ENCODE results near the gene HNRNPUL1. TPM values are rescaled to one million over a fixed set of nuclear protein-coding genes. Genes with fewer than 3 reads are reported as not detected.

Gene HNRNPUL1
- total and polyA plus RNA-seq, 12 donors: 55.5 to 151 (median 106) TPM

- peaks cover 0 to 4% (median 0%) of the 10 kb centered on the region in 9 donors for H3K4me1 ChIP-seq
- no peak for ATAC-seq
- peaks cover 0 to 5% (median 0%) of the 10 kb centered on the region in 7 donors for H3K27me3 ChIP-seq
- no peak overlapping the region for H3K4me3 ChIP-seq
- H3K27ac ChIP-seq: no peak overlapping the region
- TF ChIP-seq CTCF (IDR thresholded peaks at IDR 0.05): no peak
- DNase-seq: no peak
- intact Hi-C loops (cut with DNase I): loop anchor here in 2 of 10 donors (5.0 kb wide), 1 partner anchor 48 kb away; no protein-coding TSS in a partner anchor
- H3K36me3 ChIP-seq: peaks cover 0 to 96% (median 11%) of the 10 kb centered on the region in 9 donors
- no peaks in the 10 kb centered on the region for H3K9me3 ChIP-seq
Measured at GRCh38 chr19:41255171-41255570, 9.0 kb upstream of the HNRNPUL1 start.

GRCh38 chr19:41261474-41262190 lies 2.5 kb upstream of the HNRNPUL1 start:
- DNase-seq: peak in 1 of 2 donors; percentile 14
- intact Hi-C loops (cut with DNase I): loop anchor here in 7 of 10 donors (1.0 to 10.0 kb wide), 9 partner anchors 34 to 597 kb away; partner anchors contain the start of genes B9D2 (in 1 of the 7) and TGFB1 (in 1 of the 7)
- WGBS, 2 donors: 58 to 60% methylated on average over 10 of the region's 10 CpGs
- Histone ChIP-seq H3K27ac (peak overlapping the region; percentile 88 to 99 (median 96)), H3K36me3 (peaks cover 0 to 34% (median 8%) of the 10 kb centered on the region in 9 donors), H3K27me3 (no peaks in the 10 kb centered on the region), H3K4me1 (peaks cover 6 to 25% (median 14%) of the 10 kb centered on the region in 9 donors), H3K9me3 (no peaks in the 10 kb centered on the region), H3K4me3 (peak overlapping the region; percentile 44 to 81 (median 64))
- ATAC-seq: no peak
- no peak for TF ChIP-seq CTCF (IDR thresholded peaks at IDR 0.05)

- Histone ChIP-seq H3K4me3 (peak overlapping the region; percentile 44 to 81 (median 64)), H3K36me3 (peaks cover 0 to 29% (median 7%) of the 10 kb centered on the region in 9 donors), H3K27me3 (no peaks in the 10 kb centered on the region), H3K27ac (peak overlapping the region; percentile 88 to 99 (median 96)), H3K9me3 (no peaks in the 10 kb centered on the region), H3K4me1 (peaks cover 15 to 38% (median 25%) of the 10 kb centered on the region in 9 donors)
- TF ChIP-seq CTCF (IDR thresholded peaks at IDR 0.05): no peak
- DNase-seq: peak; percentile 63 to 70
- 0% methylated on average over 46 of the region's 46 CpGs for WGBS, 2 donors
- intact Hi-C loops (cut with DNase I): loop anchor here in 6 of 10 donors (1.0 to 10.0 kb wide), 8 partner anchors 36 to 598 kb away; partner anchors contain the start of genes B9D2 (in 1 of the 6) and TGFB1 (in 1 of the 6)
- peak in 6 of 8 donors; percentile 14 to 43 (median 28) for ATAC-seq
Measured at GRCh38 chr19:41263042-41263849, 926 bp upstream of the HNRNPUL1 start.

Data from heart right ventricle (tissue), 16 donors.